ENCODE data around the gene MAST3. TPM values are rescaled to one million over a fixed set of nuclear protein-coding genes. Genes with fewer than 3 reads are reported as not detected.
"Not testable (repeated sequence)": the region's sequence is repeated elsewhere in the genome, so short reads cannot be mapped to it uniquely, and the experiment has no call there.

Gene MAST3
- total and polyA plus RNA-seq, 4 donors = 5.8 to 22.0 (median 13.1) TPM

DNA sequence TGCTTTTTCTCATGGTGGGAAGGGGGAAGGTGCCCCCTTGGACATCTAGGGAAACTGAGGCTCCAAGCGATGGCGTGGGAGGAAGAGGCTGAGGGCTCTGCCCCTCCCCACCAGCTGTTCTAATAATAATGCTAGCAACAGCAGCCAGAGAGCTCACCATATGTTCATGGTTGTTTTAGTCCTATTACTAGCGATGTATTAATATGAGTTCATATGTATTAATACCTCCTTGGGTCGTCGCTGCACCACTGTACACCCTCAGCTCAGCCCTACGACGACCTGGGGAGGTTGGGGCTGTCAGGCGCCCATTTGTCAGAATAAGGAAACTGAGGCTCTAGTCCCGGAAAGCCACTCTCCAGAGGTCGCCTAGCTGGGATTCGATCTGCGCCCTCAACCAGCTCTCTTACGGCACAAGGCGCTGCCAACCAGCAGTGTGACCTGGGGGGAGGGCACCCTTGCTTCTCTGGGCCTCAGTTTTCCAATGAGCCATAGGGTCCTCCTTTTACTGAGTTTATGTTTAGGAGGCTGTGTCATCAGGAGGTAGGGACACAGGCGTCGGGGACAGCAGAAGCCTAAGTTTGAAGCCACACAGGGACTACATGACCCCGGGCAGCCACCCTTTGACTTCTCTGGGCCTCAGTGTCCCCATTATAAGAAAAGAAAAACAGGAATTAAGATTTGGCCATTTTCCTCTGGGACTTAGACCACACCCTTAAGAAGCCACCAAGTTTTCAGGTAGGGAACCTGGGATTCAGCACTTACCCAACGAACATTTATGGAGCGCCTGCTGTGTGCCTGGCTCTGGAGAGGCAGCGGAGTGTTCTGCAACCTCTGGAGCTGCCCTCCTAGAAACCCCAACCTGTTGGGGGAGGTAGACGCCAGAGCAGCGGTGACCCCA, 664 bp downstream of the MAST3 start:
- Histone ChIP-seq H3K36me3 (ENCODE audit: control insufficient read depth, insufficient read depth, low read length) (no peaks in the 10 kb centered on the region), H3K4me1 (ENCODE audit: control insufficient read depth, insufficient read depth, low read length) (peaks cover 22% of the 10 kb centered on the region), H3K27me3 (ENCODE audit: control insufficient read depth, insufficient read depth, low read length) (peaks cover 43% of the 10 kb centered on the region), H3K9me3 (ENCODE audit: control insufficient read depth, insufficient read depth, low read length) (no peaks in the 10 kb centered on the region), H3K27ac (ENCODE audit: low read depth, low read length) (no peak overlapping the region), H3K4me3 (ENCODE audit: low read depth, low read length) (peak overlapping the region; percentile 9)
- WGBS (ENCODE audit: insufficient coverage) = 36% methylated on average over 18 of the region's 22 CpGs
- DNase-seq (ENCODE audit: low read depth in 4 of 6, low spot score in 6 of 6) = no peak

DNA sequence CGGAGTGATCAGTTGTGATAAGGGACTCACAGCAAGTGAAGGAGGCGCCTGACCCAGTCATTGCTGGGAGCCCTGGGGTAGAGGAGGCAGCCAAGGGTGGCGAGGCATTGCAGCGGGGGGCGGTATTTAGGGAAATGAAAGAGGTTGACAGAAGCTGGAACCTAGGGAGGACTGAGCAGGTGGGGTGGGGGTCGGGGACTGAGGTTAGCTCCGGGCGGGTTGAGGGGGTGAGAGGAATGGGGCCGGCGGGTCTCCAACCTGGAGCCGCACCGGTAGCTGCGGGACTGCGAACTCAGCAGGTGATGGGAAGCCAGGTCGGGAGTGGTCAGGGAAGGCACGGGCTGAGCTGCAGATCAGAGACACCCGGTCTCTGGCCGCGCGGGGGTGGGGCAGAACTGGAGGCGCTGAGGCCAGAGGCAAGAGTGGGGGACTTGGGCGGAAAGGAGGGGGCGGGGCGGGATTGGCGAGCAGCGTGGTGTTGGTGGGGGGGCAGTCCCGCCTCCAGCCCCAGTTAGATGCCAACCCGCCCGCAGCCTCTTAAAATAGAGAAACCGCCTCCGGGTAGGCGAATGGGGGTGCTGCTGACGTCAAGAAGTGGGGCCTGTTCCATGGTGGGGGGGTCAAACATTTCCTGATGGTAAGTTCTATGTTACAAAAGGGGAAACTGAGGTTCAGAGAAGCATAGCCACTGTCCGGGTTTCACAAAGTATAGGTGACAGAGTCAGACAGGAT, 1.5 kb downstream of the MAST3 start:
- Histone ChIP-seq H3K27me3 (ENCODE audit: control insufficient read depth, insufficient read depth, low read length) (peaks cover 43% of the 10 kb centered on the region), H3K4me3 (ENCODE audit: low read depth, low read length) (no peak overlapping the region), H3K9me3 (ENCODE audit: control insufficient read depth, insufficient read depth, low read length) (no peaks in the 10 kb centered on the region), H3K36me3 (ENCODE audit: control insufficient read depth, insufficient read depth, low read length) (no peaks in the 10 kb centered on the region), H3K4me1 (ENCODE audit: control insufficient read depth, insufficient read depth, low read length) (peaks cover 22% of the 10 kb centered on the region), H3K27ac (ENCODE audit: low read depth, low read length) (no peak overlapping the region)
- DNase-seq (ENCODE audit: low read depth in 4 of 6, low spot score in 6 of 6) = no peak
- WGBS (ENCODE audit: insufficient coverage) = 13% methylated on average over 26 of the region's 34 CpGs

DNA sequence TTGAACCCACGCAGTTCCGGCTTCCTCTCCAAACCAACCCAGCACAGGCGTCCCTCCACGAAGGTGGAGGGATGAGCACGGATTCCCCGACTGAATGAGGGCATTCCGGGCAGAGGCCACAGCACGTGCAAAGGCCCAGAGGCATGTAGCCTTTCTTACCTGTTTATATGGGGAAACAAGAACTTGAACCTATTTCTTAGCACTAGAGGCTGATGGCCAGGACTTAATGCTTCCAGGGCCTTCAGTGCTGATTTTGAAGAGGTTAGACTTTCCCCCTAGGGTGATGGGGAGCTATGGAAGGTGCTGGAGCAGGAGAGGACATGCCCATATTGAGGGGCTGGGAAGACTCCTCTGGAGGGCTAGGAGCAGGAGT, 2.0 kb downstream of the MAST3 start:
- peaks cover 43% of the 10 kb centered on the region for H3K27me3 ChIP-seq (ENCODE audit: control insufficient read depth, insufficient read depth, low read length)
- no peak overlapping the region for H3K27ac ChIP-seq (ENCODE audit: low read depth, low read length)
- H3K9me3 ChIP-seq (ENCODE audit: control insufficient read depth, insufficient read depth, low read length) = no peaks in the 10 kb centered on the region
- H3K4me3 ChIP-seq (ENCODE audit: low read depth, low read length) = no peak overlapping the region
- no peak for DNase-seq (ENCODE audit: low read depth in 4 of 6, low spot score in 6 of 6)
- peaks cover 26% of the 10 kb centered on the region for H3K4me1 ChIP-seq (ENCODE audit: control insufficient read depth, insufficient read depth, low read length)
- WGBS (ENCODE audit: insufficient coverage) = no CpG with 5 or more reads among the region's 8 CpGs
- no peaks in the 10 kb centered on the region for H3K36me3 ChIP-seq (ENCODE audit: control insufficient read depth, insufficient read depth, low read length)

DNA sequence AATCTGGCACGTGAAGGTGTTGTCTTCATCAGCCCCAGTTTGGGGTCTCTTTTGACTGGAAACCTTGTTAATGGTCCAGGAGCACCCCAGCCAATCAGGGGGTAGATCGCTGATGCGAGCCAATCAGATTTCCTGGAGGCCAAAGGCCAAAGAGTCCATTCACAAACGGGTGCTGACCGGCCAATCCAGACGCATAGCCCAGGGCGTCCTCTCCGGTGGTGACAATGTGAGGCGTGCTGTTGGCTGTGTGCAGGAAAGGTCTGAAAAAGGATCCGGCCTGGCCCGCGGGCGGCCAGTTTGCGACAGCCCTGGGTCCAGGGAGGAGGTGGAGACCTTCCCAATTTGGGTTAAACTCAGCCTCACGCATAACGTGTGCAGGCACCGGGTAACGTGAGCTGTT, 3.1 kb downstream of the MAST3 start:
- 9% methylated on average over 16 of the region's 18 CpGs for WGBS (ENCODE audit: insufficient coverage)
- DNase-seq (ENCODE audit: low read depth in 4 of 6, low spot score in 6 of 6) = peak in 1 of 6 donors; percentile 63
- Histone ChIP-seq H3K27me3 (ENCODE audit: control insufficient read depth, insufficient read depth, low read length) (peaks cover 42% of the 10 kb centered on the region), H3K36me3 (ENCODE audit: control insufficient read depth, insufficient read depth, low read length) (no peaks in the 10 kb centered on the region), H3K27ac (ENCODE audit: low read depth, low read length) (no peak overlapping the region), H3K9me3 (ENCODE audit: control insufficient read depth, insufficient read depth, low read length) (no peaks in the 10 kb centered on the region), H3K4me3 (ENCODE audit: low read depth, low read length) (no peak overlapping the region), H3K4me1 (ENCODE audit: control insufficient read depth, insufficient read depth, low read length) (peaks cover 28% of the 10 kb centered on the region)

DNA sequence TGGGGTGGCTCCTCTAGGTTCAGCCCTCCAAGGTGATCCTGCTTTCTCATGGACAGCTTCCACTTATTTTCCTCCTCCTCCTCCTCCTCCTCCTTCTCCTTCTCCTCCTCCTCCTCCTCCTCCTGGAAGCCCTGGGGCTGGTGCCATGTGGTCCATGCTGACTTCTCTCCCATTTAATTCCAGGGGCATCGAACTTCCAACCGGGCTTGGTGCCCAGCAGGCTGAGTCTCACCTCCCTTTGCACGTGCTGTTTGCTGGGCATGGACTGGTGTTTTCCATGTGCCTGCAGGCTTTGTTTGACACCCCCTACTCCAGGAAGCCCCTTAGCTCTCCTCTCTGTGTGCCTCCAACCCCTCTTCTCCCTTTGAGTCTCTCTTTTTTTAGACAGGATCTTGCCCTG, 3.7 kb downstream of the MAST3 start:
- H3K9me3 ChIP-seq (ENCODE audit: control insufficient read depth, insufficient read depth, low read length) = no peaks in the 10 kb centered on the region
- H3K27ac ChIP-seq (ENCODE audit: low read depth, low read length) = no peak overlapping the region
- peaks cover 28% of the 10 kb centered on the region for H3K4me1 ChIP-seq (ENCODE audit: control insufficient read depth, insufficient read depth, low read length)
- no peak for DNase-seq (ENCODE audit: low read depth in 4 of 6, low spot score in 6 of 6)
- no peak overlapping the region for H3K4me3 ChIP-seq (ENCODE audit: low read depth, low read length)
- H3K27me3 ChIP-seq (ENCODE audit: control insufficient read depth, insufficient read depth, low read length) = peaks cover 40% of the 10 kb centered on the region
- no peaks in the 10 kb centered on the region for H3K36me3 ChIP-seq (ENCODE audit: control insufficient read depth, insufficient read depth, low read length)
- 70% methylated on average over 3 of the region's 3 CpGs for WGBS (ENCODE audit: insufficient coverage)

DNA sequence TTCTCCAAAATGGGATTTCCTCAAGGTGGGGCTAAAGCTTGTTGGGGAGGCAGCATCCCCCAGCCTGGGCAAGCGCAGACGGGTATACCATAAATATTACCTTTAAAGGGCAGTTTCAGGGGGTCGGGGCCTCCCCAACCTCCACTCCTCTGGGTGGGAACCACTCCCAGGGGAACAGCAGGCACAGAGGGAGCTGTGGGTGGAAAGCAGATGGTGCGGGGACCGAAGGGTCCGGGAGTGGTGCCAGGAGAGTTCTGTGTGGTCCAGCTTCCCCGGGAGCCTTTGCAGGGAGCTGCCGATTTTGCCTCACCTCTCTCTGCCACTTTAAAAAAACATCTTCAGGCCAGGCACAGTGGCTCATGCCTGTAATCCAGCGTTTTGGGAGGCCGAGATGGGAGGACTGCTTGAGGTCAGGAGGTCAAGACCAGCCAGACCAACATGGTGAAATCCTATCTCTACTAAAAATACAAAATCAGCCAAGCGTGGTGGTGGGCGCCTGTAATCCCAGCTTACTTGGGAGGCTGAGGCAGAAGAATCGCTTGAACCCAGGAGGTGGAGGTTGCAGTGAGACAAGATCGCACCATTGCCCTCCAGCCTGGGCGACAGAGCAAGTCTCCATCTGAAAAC, 5.5 kb downstream of the MAST3 start:
- Histone ChIP-seq H3K4me1 (ENCODE audit: control insufficient read depth, insufficient read depth, low read length) (peaks cover 24% of the 10 kb centered on the region), H3K9me3 (ENCODE audit: control insufficient read depth, insufficient read depth, low read length) (no peaks in the 10 kb centered on the region)

DNA sequence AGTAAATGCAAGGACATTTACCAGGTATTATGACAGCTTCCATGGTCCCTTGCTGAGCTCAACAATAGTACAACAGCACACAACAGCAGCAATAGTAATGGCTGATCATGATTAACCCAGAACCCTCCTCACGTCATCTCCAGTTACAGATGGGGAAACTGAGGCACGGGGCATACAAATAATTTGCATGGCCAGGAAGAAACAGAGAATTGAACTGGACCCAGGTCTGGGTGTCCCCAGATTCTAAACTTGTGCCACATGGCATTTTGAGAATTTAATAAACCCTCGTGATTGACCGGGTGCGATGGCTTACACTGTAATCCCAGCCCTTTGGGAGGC, 7.2 kb downstream of the MAST3 start:
- peaks cover 20% of the 10 kb centered on the region for H3K4me1 ChIP-seq (ENCODE audit: control insufficient read depth, insufficient read depth, low read length)

More for the DNA sequence above, 5.5 kb downstream of the MAST3 start:
- peak in 1 of 6 donors; percentile 72 for DNase-seq (ENCODE audit: low read depth in 4 of 6, low spot score in 6 of 6)
- no peak overlapping the region for H3K27ac ChIP-seq (ENCODE audit: low read depth, low read length)
- no peak overlapping the region for H3K4me3 ChIP-seq (ENCODE audit: low read depth, low read length)
- whole genome bisulfite sequencing (ENCODE audit: insufficient coverage) = 75% methylated on average over 1 of the region's 15 CpGs
- H3K27me3 ChIP-seq (ENCODE audit: control insufficient read depth, insufficient read depth, low read length) = peaks cover 33% of the 10 kb centered on the region
- no peaks in the 10 kb centered on the region for H3K36me3 ChIP-seq (ENCODE audit: control insufficient read depth, insufficient read depth, low read length)

DNA sequence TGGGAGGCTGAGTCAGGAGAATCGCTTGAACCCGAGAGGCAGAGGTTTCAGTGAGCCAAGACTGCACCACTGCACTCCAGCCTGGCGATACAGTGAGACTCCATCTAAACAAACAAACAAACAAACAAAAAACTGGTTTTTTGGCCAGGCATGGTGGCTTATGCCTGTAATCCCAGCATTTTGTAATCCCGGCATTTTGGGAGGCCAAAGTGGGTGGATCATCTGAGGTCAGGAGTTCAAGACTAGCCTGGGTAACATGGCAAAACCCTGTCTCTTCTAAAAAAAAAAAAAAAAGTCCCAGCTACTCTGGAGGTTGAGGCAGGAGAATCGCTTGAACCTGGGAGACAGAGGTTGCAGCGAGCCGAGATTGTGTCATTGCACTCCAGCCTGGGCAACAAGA, 7.7 kb downstream of the MAST3 start:
- not testable (repeated sequence) for DNase-seq (ENCODE audit: low read depth in 4 of 6, low spot score in 6 of 6); H3K27ac ChIP-seq (ENCODE audit: low read depth, low read length); H3K4me3 ChIP-seq (ENCODE audit: low read depth, low read length); H3K36me3 ChIP-seq (ENCODE audit: control insufficient read depth, insufficient read depth, low read length); H3K9me3 ChIP-seq (ENCODE audit: control insufficient read depth, insufficient read depth, low read length)
- WGBS (ENCODE audit: insufficient coverage) = 70% methylated on average over 3 of the region's 7 CpGs
- Histone ChIP-seq H3K27me3 (ENCODE audit: control insufficient read depth, insufficient read depth, low read length) (peaks cover 22% of the 10 kb centered on the region), H3K4me1 (ENCODE audit: control insufficient read depth, insufficient read depth, low read length) (peaks cover 23% of the 10 kb centered on the region)

More for the DNA sequence above, 7.2 kb downstream of the MAST3 start:
- H3K9me3 ChIP-seq (ENCODE audit: control insufficient read depth, insufficient read depth, low read length) = no peaks in the 10 kb centered on the region
- 79% methylated on average over 4 of the region's 5 CpGs for WGBS (ENCODE audit: insufficient coverage)
- no peak for DNase-seq (ENCODE audit: low read depth in 4 of 6, low spot score in 6 of 6)
- no peaks in the 10 kb centered on the region for H3K36me3 ChIP-seq (ENCODE audit: control insufficient read depth, insufficient read depth, low read length)
- peaks cover 22% of the 10 kb centered on the region for H3K27me3 ChIP-seq (ENCODE audit: control insufficient read depth, insufficient read depth, low read length)
- H3K27ac ChIP-seq (ENCODE audit: low read depth, low read length) = peak overlapping the region; percentile 64
- peak overlapping the region; percentile 35 for H3K4me3 ChIP-seq (ENCODE audit: low read depth, low read length)

DNA sequence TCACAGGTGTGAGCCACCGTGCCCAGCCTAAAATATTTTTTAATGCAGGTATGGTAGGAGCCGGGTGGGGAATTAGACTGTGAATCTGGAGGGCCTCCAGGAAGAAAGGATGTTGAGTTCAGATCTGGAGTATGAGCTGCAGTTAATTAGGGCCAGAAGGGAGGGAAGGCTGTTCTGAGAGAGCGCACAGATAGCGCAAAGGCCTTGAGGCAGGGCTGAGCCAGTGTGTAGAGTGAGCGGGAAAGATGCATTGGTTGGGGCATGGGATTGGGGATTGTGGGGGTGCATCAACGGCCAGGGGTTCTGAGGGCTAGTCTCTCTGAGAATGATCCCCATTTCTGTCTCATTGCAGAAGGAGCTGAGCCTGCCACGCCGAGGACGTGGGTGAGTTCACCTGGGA, 9.7 kb downstream of the MAST3 start:
- peaks cover 25% of the 10 kb centered on the region for H3K4me1 ChIP-seq (ENCODE audit: control insufficient read depth, insufficient read depth, low read length)
- H3K27me3 ChIP-seq (ENCODE audit: control insufficient read depth, insufficient read depth, low read length) = peaks cover 18% of the 10 kb centered on the region
- H3K27ac ChIP-seq (ENCODE audit: low read depth, low read length) = no peak overlapping the region
- no peaks in the 10 kb centered on the region for H3K36me3 ChIP-seq (ENCODE audit: control insufficient read depth, insufficient read depth, low read length)
- no peak overlapping the region for H3K4me3 ChIP-seq (ENCODE audit: low read depth, low read length)
- DNase-seq (ENCODE audit: low read depth in 4 of 6, low spot score in 6 of 6) = no peak
- 87% methylated on average over 8 of the region's 9 CpGs for WGBS (ENCODE audit: insufficient coverage)
- H3K9me3 ChIP-seq (ENCODE audit: control insufficient read depth, insufficient read depth, low read length) = no peaks in the 10 kb centered on the region

Measured in spinal cord (tissue), 10 donors.